ENCODE data around the gene VAT1L. TPM values are rescaled to one million over a fixed set of nuclear protein-coding genes. Genes with fewer than 3 reads are reported as not detected.

Gene VAT1L
- total and polyA plus RNA-seq, 2 donors (not counting 1 experiment from before 2014, with no cell fraction given), result 17.9 to 86.9 TPM

DNA sequence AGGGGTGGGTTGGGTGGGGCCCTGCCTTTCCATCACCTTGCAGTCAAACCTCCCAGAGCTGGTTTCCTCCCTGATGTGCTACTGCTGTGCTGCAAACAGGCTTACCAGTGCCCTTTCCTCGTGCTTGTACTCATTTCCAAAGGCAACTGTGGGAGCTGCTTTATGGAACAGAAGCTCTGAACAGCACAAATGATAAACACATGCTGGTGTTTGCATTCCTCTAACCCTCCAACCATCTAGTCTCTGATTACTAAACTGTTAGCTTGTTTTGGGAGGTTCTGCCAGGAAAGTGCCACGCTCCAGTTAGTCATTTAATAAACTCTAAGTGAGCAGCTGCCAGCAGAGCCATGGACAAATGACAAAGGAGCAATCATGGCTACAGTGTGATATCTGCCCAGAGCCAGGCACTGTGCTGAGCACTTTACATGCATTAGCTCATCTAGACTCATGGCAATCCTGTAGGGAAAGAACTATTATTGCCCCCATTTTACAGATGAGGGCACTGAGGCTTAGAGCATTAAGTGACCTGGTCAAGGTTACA, 110.4 kb downstream of the VAT1L start:
- Histone ChIP-seq H2AFZ (ENCODE audit: low read length) (no peak overlapping the region), H4K20me1 (ENCODE audit: control insufficient read depth, extremely low read depth, insufficient read depth, low read length) (no peaks in the 10 kb centered on the region), H3K9me3 (ENCODE audit: control insufficient read depth, insufficient read depth, low read depth, low read length) (no peaks in the 10 kb centered on the region), H3K27me3 (ENCODE audit: control insufficient read depth, insufficient read depth, low read length) (no peaks in the 10 kb centered on the region), H3K4me2 (ENCODE audit: extremely low read depth, insufficient read depth, low read length) (no peak overlapping the region), H3K9ac (ENCODE audit: insufficient read depth, low read length) (no peak overlapping the region), H3K4me3 (replicated peaks in 1 of 4; ENCODE audit: control extremely low read depth in 1 of 4, insufficient read depth in 1 of 4, low read depth in 3 of 4, low read length in 4 of 4) (no peak overlapping the region), H3K79me2 (ENCODE audit: control insufficient read depth, insufficient read depth, low read length) (no peaks in the 10 kb centered on the region), H3K36me3 (ENCODE audit: control insufficient read depth, insufficient read depth, low read length) (no peaks in the 10 kb centered on the region), H3K4me1 (ENCODE audit: control insufficient read depth, extremely low read depth, insufficient read depth, low read length) (peaks cover 18% of the 10 kb centered on the region), H3K27ac (ENCODE audit: insufficient read depth, low read length) (peak overlapping the region; percentile 82)
- peak; percentile 70 to 93 for DNase-seq (ENCODE audit: low read depth in 2 of 2)
- TF ChIP-seq EZH2 (IDR thresholded peaks at IDR 0.05; ENCODE audit: low read length, missing control alignments), result no peak
- TF ChIP-seq, protein P1, sequence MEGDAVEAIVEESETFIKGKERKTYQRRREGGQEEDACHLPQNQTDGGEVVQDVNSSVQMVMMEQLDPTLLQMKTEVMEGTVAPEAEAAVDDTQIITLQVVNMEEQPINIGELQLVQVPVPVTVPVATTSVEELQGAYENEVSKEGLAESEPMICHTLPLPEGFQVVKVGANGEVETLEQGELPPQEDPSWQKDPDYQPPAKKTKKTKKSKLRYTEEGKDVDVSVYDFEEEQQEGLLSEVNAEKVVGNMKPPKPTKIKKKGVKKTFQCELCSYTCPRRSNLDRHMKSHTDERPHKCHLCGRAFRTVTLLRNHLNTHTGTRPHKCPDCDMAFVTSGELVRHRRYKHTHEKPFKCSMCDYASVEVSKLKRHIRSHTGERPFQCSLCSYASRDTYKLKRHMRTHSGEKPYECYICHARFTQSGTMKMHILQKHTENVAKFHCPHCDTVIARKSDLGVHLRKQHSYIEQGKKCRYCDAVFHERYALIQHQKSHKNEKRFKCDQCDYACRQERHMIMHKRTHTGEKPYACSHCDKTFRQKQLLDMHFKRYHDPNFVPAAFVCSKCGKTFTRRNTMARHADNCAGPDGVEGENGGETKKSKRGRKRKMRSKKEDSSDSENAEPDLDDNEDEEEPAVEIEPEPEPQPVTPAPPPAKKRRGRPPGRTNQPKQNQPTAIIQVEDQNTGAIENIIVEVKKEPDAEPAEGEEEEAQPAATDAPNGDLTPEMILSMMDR (conservative IDR thresholded peaks at IDR 0.05 in 1 of 2, IDR thresholded peaks at IDR 0.05 in 1 of 2; ENCODE audit: low read depth in 1 of 2, low read length in 2 of 2), result no peak

DNA sequence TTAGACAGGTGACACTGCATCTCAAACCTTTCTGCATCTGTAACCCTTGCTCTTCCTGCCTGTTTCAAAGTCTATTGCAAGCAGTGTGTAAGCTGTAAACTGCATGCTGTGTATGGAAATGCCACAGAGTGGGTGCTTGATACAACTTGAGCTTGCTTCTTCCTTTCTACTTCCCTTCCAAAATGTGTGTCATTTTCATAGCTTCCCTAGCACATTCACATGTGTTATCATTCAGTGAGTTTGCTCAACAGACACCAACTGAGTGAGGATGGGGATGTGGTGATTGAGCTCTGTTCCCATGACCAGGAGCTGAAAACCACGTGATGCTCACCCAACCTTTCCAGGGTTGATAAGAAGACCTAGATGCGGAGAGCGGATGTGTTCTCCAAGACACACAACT, 111.1 kb downstream of the VAT1L start:
- peaks cover 18% of the 10 kb centered on the region for H3K4me1 ChIP-seq (ENCODE audit: control insufficient read depth, extremely low read depth, insufficient read depth, low read length)
- DNase-seq (ENCODE audit: low read depth in 2 of 2), result no peak

DNA sequence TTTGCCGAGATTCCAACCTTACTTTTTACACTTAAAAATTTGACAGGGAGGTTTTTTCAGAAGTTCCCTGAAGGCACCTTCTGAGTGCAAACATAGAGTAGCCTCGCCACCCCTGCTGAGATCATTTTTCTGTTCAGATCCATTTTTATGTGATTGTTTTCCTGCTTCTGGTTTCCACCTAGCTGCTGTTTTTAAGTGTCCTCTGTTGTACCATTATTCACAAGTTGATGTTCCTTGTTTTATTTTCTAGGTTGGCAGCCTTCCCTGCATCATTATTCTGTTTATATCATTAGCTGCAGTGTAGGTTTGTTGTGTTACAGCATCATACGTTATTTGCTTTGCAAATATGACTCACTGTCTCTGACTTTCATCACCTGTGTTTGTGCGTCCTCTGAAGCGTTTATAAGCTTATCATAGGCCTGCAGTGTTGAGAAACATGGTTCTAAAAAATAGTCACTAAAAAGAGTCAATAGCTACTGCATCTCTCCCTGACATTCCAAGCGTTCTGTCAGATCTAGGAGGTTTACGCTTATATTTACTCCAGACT, 117.1 kb downstream of the VAT1L start:
- Histone ChIP-seq H3K36me3 (ENCODE audit: control insufficient read depth, insufficient read depth, low read length) (no peaks in the 10 kb centered on the region), H3K9me3 (ENCODE audit: control insufficient read depth, insufficient read depth, low read depth, low read length) (no peaks in the 10 kb centered on the region), H3K4me3 (replicated peaks in 1 of 4; ENCODE audit: control extremely low read depth in 1 of 4, insufficient read depth in 1 of 4, low read depth in 3 of 4, low read length in 4 of 4) (no peak overlapping the region), H3K4me1 (ENCODE audit: control insufficient read depth, extremely low read depth, insufficient read depth, low read length) (no peaks in the 10 kb centered on the region), H3K27me3 (ENCODE audit: control insufficient read depth, insufficient read depth, low read length) (no peaks in the 10 kb centered on the region), H3K9ac (ENCODE audit: insufficient read depth, low read length) (no peak overlapping the region), H3K27ac (ENCODE audit: insufficient read depth, low read length) (no peak overlapping the region), H3K4me2 (ENCODE audit: extremely low read depth, insufficient read depth, low read length) (no peak overlapping the region), H2AFZ (ENCODE audit: low read length) (no peak overlapping the region), H4K20me1 (ENCODE audit: control insufficient read depth, extremely low read depth, insufficient read depth, low read length) (no peaks in the 10 kb centered on the region), H3K79me2 (ENCODE audit: control insufficient read depth, insufficient read depth, low read length) (no peaks in the 10 kb centered on the region)
- peak in 1 of 2 donors; percentile 6 for DNase-seq (ENCODE audit: low read depth in 2 of 2)
- TF ChIP-seq, protein P1 (conservative IDR thresholded peaks at IDR 0.05 in 1 of 2, IDR thresholded peaks at IDR 0.05 in 1 of 2; ENCODE audit: low read depth in 1 of 2, low read length in 2 of 2), result no peak
- TF ChIP-seq EZH2 (IDR thresholded peaks at IDR 0.05; ENCODE audit: low read length, missing control alignments), result no peak

More for the DNA sequence above, 111.1 kb downstream of the VAT1L start:
- H3K9me3 ChIP-seq (ENCODE audit: control insufficient read depth, insufficient read depth, low read depth, low read length), result no peaks in the 10 kb centered on the region
- H3K27me3 ChIP-seq (ENCODE audit: control insufficient read depth, insufficient read depth, low read length), result no peaks in the 10 kb centered on the region
- no peak overlapping the region for H2AFZ ChIP-seq (ENCODE audit: low read length)
- TF ChIP-seq, protein P1 (conservative IDR thresholded peaks at IDR 0.05 in 1 of 2, IDR thresholded peaks at IDR 0.05 in 1 of 2; ENCODE audit: low read depth in 1 of 2, low read length in 2 of 2), result no peak
- no peak for TF ChIP-seq EZH2 (IDR thresholded peaks at IDR 0.05; ENCODE audit: low read length, missing control alignments)
- H3K9ac ChIP-seq (ENCODE audit: insufficient read depth, low read length), result no peak overlapping the region
- H3K4me2 ChIP-seq (ENCODE audit: extremely low read depth, insufficient read depth, low read length), result peak overlapping the region; percentile 8
- H3K36me3 ChIP-seq (ENCODE audit: control insufficient read depth, insufficient read depth, low read length), result no peaks in the 10 kb centered on the region
- no peaks in the 10 kb centered on the region for H3K79me2 ChIP-seq (ENCODE audit: control insufficient read depth, insufficient read depth, low read length)
- no peaks in the 10 kb centered on the region for H4K20me1 ChIP-seq (ENCODE audit: control insufficient read depth, extremely low read depth, insufficient read depth, low read length)
- no peak overlapping the region for H3K27ac ChIP-seq (ENCODE audit: insufficient read depth, low read length)
- no peak overlapping the region for H3K4me3 ChIP-seq (replicated peaks in 1 of 4; ENCODE audit: control extremely low read depth in 1 of 4, insufficient read depth in 1 of 4, low read depth in 3 of 4, low read length in 4 of 4)
